ENCODE results near the gene TSSK2.

The TSSK2 gene

GRCh38 chr22:19120829-19121630, 10.1 kb upstream of the TSSK2 start:
- H3K36me3 ChIP-seq (replicated peaks; ENCODE audit: low read depth, low read length): peaks cover 5% of the 10 kb centered on the region
- peak overlapping the region; percentile 89 for H3K4me2 ChIP-seq (ENCODE audit: low read length)
- no peaks in the 10 kb centered on the region for H3K9me3 ChIP-seq (ENCODE audit: insufficient read depth, low read length)
- peaks cover 61% of the 10 kb centered on the region for H3K79me2 ChIP-seq (ENCODE audit: low read length)
- no peak overlapping the region for H2AFZ ChIP-seq (ENCODE audit: low read depth, low read length)
- H4K20me1 ChIP-seq (ENCODE audit: insufficient read depth, low read length): peaks cover 55% of the 10 kb centered on the region
- no peaks in the 10 kb centered on the region for H3K27me3 ChIP-seq (ENCODE audit: low read depth, low read length)
- TF ChIP-seq CTCF (IDR thresholded peaks at IDR 0.05; ENCODE audit: low read depth, low read length): no peak
- TF ChIP-seq EZH2phosphoT487 (IDR thresholded peaks at IDR 0.05; ENCODE audit: low read depth): no peak
- peak overlapping the region; percentile 88 for H3K4me3 ChIP-seq (ENCODE audit: low read length)
- peaks cover 21% of the 10 kb centered on the region for H3K4me1 ChIP-seq (ENCODE audit: low read length)
- H3K9ac ChIP-seq (ENCODE audit: low read length): peak overlapping the region; percentile 92
- H3K27ac ChIP-seq (ENCODE audit: low read length): no peak overlapping the region

- peaks cover 55% of the 10 kb centered on the region for H3K79me2 ChIP-seq (ENCODE audit: low read length)
- H3K9ac ChIP-seq (ENCODE audit: low read length): peak overlapping the region; percentile 92
- H3K27ac ChIP-seq (ENCODE audit: low read length): peak overlapping the region; percentile 55
- peak overlapping the region; percentile 86; the same call in 1 of the 2 replicates for H2AFZ ChIP-seq (ENCODE audit: low read depth, low read length)
- peak overlapping the region; percentile 89 for H3K4me2 ChIP-seq (ENCODE audit: low read length)
- H3K4me1 ChIP-seq (ENCODE audit: low read length): peaks cover 21% of the 10 kb centered on the region
- H3K4me3 ChIP-seq (ENCODE audit: low read length): peak overlapping the region; percentile 88
- peaks cover 5% of the 10 kb centered on the region for H3K36me3 ChIP-seq (replicated peaks; ENCODE audit: low read depth, low read length)
- peaks cover 48% of the 10 kb centered on the region for H4K20me1 ChIP-seq (ENCODE audit: insufficient read depth, low read length)
- no peaks in the 10 kb centered on the region for H3K27me3 ChIP-seq (ENCODE audit: low read depth, low read length)
- no peaks in the 10 kb centered on the region for H3K9me3 ChIP-seq (ENCODE audit: insufficient read depth, low read length)
- no peak for TF ChIP-seq CTCF (IDR thresholded peaks at IDR 0.05; ENCODE audit: low read depth, low read length)
- TF ChIP-seq EZH2phosphoT487 (IDR thresholded peaks at IDR 0.05; ENCODE audit: low read depth): no peak
These were observed 9.4 kb upstream of the TSSK2 start for GRCh38 chr22:19121631-19122142.

DNA sequence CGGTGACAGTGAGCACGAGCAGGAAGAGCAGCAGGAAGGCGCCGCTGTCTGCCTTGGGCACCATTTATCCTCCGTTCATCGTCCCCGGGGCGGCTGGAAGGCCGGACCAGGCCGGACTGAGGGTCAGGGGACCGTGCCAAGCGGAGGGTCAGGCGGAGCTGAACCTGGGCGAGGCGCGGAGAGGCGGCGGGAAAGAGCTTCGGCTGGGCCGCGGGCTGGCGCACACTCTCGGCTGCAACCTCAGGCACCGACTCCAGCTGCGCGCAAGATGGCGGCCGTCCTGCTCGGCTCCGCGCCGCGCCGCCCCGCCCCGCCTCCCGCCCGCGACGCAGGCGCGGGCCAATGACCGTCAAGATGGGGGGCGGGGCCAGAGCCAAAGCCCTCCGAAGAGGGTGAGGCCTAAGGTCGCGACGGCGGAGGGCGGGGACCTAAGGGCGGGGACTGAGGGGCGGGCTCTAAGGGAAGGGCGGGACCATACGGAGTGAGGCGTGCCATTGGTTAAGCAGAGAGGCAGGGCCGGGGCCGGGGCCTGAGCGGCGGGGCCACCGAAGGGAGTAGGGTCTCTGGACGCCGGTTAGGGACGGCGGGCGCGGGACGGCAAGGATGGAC, 8.9 kb upstream of the TSSK2 start, which contains the start of gene DGCR2:
Gene DGCR2 (minus strand): TSS at position 270 of the 609 bp plus-strand sequence. CDS start 206 bp downstream, at position 64.
- Histone ChIP-seq H3K9ac (ENCODE audit: low read length) (peak within 1 kb of the TSS; percentile 92), H3K4me2 (ENCODE audit: low read length) (peak within 1 kb of the TSS; percentile 89), H3K4me1 (ENCODE audit: low read length) (peaks cover 21% of the 10 kb centered on the region), H3K9me3 (ENCODE audit: insufficient read depth, low read length) (no peaks in the 10 kb centered on the region), H3K79me2 (ENCODE audit: low read length) (peaks cover 49% of the 10 kb centered on the region), H3K27me3 (ENCODE audit: low read depth, low read length) (no peaks in the 10 kb centered on the region), H4K20me1 (ENCODE audit: insufficient read depth, low read length) (peaks cover 42% of the 10 kb centered on the region), H3K36me3 (replicated peaks; ENCODE audit: low read depth, low read length) (peaks cover 5% of the 10 kb centered on the region), H3K27ac (ENCODE audit: low read length) (peak within 1 kb of the TSS; percentile 55), H3K4me3 (ENCODE audit: low read length) (peak within 1 kb of the TSS; percentile 88), H2AFZ (ENCODE audit: low read depth, low read length) (peak within 1 kb of the TSS; percentile 86)
- TF ChIP-seq EZH2phosphoT487 (IDR thresholded peaks at IDR 0.05; ENCODE audit: low read depth) (no peak), CTCF (IDR thresholded peaks at IDR 0.05; ENCODE audit: low read depth, low read length) (no peak)
